Myocyte (in vitro differentiated cells): Measurements from ENCODE around the gene ADGRG1. TPM values are rescaled to one million over a fixed set of nuclear protein-coding genes. Genes with fewer than 3 reads are reported as not detected.

Source experiments
- DNase-seq: peaks from one replicate; pipeline ENCODE4 v3.0.0-alpha.2; 2012; ENCODE audit warnings: low read depth
- total RNA-seq: library from RNA; depleted of rRNA; stranded (reverse); fragments of >200 nt; gene quantifications from 2 replicates; pipeline ENCODE4 v1.2.3, GENCODE V29; 2014

ADGRG1 gene
- total RNA-seq, 1 donor from 2014 or later = 38.8 TPM

DNA sequence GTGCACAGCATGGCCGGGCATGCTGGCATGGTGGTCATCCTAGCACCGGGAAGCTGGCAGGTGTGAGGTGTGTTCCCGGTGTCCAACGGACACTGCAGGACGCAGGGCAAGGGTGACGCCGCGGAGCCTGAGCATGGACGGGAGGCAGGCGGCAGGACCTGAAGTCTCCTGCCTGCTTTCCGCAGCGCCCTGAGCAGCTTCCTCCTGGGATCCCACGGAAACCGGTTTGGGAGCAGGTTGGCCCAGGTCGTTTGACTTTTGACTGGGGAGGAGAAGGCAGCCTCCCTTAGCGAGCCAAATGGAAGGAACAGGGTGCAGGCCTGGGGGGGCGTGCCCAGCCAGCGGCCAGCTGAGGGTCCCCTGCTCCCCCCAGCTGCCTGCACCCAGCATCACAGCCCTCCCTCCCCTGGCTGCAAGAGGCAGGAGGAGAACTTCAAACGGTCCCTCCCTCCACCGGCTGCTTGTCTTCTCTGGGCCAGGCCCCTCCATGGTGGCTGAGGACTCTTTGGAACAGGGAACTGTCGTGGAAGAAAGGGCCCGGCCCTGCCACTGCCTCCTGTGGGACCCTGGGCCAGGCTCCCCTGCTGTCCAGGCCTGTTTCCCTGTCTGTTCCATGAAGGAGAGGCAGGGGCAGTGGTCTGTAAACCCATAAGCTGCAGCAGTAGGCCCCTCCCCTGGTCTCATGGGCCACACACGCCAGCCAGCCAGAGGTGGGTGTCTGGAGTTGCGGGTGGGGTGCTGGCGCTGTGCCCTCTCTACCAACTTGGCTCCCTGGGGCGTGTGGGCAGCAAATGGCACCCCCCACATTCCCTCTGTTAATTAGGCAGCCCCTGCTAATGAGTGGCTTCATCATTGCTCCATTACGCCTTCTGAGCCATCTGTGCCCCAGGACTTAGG is 7.8 kb upstream of the ADGRG1 start:
- no peak for DNase-seq

DNA sequence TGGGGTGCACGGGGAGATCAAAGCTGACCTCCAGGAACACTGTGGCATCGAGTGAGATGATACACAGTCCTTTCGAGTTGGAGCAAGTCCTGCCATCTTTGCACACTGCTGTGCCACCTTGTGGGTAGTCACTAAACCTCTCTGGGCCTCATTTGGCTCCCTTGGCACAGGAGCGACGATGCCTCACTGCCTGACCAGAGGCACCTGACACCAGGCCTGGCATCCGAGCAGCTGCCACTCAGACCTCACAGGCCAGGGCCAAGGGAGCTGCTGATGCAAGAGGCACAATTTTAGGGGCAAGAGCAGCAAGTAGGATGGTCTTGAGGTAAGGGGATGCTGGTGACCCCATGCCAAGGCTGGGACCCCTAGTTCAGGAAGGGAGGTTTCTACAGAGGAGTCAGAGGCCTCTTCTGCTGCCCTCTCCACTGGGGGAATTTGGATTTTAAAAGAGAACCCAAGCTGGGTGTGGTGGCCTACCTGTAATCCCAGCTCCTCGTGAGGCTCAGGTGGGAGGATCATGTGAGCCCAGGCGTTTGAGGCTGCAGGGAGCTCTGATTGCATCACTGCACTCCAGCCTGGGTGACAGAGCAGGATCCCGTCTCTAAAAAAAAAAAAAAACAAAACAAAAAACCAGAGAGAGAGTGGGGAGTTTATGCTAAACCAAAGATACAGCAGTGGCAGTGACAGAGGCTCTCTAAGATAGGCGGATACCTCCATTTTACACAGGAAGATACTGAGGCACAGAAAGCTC is 6.7 kb upstream of the ADGRG1 start:
- peak; percentile 79 for DNase-seq

DNA sequence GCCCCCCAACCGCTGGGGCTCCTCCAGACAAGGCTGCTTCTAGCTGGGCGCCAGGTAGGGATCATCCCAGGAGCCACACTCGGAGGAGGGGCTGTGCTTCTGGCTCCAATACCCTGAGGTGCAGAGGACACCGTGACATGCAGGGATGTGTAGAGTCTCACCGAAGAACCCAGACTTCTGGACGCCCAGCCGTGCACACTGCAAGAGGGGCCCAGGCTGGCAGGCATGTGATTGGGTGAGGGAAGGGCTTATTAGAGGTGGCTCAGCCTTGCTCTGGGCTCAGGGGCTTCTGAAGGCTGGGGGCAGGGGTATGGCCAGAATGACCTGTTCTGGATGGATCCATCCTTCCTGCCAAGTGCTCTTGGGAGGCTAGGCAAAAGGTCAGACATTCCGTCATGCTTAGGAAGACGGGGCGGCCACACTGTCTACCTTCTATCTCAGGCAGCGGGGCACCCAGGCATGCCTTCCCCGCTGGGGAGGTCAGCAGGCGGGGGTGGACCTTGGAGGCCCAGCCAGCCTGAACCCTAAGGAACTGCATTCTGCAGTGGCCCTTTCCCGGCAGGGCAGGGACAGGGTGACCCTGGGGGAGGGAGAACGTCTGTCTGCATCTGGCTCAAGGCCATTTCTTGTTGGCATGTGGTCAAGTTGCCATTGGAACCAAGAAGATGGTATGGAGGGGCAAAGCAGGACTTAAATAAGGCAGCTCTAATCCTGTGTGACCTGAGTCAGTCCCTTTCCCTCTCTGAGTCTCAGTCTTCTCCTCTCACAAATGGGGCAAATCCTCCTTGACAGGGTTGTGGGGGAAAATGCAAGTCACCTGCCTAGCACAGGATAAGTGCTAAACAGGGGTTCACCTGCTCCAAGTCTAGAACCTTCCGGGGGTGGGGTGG is 5.8 kb upstream of the ADGRG1 start:
- no peak for DNase-seq

DNA sequence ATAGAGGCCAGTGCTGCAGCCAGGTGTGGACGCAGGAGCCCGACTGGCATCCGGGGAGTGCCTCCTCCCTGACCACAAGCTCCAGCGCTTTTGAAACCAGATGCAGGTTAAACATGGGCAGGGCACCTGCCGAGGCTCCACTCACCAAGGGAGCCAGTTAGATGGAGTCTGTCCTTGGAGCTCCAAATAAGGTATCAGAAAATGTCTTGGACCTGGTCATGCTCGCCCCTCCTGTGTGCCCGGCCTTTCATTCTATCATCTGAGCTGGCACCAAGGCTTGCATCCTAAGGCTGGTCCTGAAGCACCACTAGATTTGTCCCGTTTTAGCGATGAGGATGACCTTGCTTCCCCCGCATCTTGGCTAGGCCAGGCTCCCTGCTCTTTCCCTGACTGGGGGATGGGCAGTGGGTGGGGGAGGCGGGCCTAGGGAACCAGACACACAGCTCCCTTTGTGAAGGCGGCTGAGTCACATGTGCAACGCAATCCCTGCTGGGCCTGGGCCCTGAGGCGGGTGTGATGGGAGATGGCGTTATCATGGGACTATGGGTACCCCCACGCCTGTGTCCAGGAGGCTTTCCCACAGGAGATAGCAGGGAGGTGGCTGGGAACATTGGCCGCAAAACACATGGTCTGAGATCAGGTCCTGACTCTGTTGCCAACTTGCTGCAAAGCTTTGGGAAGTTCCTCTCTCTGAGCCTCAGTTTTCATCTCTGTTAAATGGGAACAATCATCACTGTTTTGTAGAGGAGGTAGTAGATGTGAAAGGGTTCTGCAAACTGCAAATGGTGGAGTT is 5.0 kb upstream of the ADGRG1 start:
- DNase-seq = no peak

DNA sequence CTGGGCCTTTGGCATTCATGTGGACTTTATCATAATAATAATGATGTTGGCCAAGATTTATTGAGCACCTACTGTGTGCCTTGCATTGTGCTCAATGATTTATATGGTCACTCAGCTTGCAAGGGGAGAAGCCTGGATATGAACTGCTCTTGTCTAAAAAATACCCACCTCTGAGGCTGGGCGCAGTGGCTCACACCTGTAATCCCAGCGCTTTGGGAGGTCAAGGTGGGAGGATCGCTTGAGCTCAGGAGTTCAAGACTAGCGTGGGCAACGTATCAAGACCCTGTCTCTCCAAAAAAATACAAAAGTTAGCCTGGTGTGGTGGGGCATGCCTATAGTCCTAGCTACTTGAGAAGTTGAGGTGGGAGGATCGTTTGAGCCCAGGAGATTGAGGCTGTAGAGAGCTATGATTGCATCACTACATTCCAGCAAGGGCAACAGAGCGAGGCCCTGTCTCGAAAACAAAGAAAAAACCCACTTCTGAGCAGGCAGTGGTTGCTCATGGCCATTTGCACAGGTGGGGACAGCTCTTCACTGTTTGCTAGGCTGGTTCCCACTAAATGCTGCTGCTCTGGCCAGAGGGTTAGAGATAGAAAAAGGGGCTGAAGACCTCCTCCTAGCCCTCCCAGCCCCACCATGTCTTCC is 4.3 kb upstream of the ADGRG1 start:
- no peak for DNase-seq

DNA sequence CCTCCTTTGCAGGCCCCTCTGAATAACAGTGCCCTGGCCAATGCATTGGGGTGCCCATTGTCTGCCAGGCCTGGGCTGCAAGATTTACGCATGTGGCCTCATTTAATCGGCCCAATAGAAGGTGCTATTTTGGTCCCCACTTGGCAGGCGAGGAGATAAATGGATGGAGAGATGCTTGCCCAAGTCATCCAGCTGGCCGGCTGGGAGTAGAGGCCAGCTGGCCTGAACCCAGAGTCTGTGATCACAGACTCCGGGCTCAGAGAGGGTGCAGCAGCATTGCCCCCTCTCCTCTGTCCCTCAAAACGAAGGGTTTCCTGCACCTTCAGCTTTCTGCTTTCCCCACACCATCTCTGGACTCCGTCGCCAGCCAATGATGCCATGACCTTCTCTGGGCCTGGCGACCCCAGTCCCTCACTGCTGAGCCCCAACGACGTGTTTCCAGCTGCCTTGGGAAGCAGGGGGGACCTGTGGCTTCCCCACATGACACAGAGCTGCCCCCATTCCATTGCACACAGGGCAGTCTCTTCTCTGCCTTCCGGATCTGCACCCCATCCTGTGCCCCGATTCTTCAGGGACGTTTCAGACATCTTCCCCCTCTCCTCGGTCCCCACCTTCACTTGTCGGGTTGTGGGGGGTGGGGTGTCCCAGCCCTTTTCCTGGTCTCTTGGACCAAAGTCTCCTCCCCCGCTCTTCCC is 3.5 kb upstream of the ADGRG1 start:
- DNase-seq = peak; percentile 77

DNA sequence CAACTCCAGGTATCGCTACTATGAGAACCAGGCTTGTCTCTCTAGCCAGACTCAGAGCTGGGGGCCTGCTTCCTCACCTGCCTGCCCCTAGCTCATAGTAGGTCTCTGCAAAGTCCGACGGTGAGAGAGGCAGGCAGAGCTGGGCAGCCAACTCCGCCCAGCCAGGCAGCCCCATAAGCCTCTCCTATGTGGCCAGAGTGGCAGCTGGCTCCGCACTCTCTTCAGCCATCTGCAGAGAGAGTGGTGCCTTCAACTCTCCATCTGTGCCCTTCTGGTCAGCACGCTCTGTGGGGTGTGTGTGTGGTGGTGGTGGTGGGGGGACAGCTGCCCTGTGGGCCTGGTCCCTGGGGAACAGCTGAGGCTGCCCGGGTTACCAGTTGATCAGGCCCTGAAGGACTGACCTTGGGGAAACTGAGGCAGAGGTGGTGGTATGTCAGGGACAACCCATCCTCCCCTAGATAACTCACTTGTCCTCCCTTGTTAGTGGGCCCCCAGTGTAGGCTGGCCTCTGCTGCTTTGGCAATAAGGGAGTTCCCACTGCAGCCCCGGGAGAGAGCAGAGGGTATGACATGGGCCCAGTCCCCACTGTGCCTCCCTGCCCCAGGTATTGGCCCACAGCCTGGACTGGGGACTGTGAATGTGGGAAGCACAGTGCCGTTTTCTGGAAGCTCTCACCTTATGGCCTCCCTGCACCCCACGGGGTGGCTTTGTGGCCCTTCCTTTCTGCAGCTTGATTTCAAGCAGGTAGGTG is 1.8 kb upstream of the ADGRG1 start:
- DNase-seq = peak; percentile 87

DNA sequence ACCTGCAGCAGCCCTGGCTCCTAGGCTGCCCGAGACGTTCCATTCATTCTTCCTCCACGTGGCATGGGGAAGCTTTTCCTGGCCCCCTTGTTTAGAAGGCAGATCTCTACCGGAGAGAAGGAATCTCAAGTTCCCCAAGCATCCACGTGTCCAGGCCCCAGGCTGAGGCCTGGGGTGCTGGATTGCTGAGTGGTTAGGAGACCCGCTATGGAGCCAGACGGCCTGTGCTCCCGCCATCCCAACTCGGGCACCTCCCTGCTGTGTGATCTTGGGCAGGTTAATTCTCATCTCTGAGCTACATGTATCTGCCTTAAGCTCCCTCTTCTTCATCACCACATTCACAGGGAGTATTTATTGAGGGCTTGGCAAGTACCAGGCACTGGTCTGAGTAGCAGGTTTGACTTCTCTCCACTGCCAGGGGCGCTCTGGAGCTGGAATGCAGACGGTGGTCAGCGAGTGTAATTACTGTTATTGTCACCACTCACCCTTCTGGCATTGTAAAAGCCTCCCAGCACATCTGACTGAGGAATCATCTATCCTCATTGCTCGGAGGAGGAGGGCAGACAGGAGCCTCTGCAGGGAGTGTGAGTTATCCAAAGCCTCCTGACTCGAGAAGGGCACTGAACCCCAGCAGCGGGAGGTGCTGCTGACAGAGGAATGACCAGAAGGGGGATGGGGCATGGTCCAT is 1.1 kb upstream of the ADGRG1 start:
- DNase-seq = peak; percentile 94

DNA sequence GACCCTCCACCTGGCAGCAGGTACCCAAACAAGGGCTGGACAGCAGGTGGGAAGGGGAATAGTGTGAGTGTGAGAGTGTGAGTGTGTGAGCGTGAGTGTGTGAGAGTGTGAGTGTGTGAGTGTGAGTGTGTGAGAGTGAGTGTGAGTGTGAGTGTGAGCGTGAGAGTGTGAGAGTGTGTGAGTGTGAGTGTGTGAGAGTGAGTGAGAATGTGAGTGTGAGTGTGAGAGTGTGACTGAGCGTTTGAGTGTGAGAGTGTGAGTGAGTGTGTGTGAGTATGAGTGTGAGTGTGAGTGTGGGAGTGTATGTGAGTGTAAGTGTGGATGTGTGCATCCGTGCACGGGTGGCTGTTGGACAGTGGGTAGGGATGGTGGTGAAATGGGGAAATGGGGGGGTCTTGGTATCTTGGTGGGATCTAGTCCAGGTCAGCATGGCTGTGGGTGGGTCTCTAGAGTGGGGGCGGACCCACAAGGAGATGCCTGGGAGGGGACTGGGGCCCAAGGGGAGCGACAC is 408 bp downstream of the ADGRG1 start:
- DNase-seq = no peak

DNA sequence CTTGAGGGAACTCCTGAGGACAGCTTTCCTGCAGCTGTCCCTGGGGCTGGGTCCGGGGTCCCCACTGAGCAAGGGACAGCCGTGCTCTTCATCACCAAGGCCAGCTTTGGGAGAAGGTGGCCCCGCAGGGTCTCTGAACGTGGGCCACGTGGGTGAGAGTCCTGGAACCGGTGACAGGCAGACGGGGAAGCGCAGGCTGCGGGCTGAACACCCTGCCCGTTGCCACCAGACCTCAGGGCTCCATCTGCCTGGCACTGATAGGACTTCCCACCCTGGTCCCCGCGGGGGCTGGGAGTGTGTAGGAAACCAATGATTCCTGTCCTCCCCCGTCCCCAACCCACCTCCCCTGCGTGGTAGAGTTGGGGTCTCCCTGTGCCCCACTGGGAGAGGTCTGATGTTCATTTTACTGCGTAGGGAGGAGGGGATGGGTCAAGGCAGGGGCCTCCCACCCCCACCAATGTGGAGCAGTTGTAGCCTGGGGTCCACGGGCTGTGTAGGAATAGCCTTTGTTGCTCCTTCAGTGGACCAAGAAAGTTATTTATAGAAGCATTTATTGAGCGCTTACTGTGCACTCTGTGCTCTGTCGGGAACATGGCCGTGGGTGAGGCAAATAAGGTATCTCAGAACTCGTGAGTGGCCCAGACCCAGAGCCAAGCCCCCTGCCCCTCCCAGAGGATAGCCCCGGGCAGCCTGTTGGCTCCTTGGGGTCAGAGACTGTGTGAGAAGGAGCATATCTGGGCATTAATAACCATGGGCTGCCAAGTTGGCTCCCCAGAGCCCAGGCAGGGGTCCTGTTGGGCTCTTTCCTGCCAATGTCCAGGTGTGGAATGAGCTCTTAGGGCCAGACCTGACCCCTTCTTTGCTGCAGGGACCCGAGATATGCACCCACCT is 1.3 kb downstream of the ADGRG1 start:
- no peak for DNase-seq

DNA sequence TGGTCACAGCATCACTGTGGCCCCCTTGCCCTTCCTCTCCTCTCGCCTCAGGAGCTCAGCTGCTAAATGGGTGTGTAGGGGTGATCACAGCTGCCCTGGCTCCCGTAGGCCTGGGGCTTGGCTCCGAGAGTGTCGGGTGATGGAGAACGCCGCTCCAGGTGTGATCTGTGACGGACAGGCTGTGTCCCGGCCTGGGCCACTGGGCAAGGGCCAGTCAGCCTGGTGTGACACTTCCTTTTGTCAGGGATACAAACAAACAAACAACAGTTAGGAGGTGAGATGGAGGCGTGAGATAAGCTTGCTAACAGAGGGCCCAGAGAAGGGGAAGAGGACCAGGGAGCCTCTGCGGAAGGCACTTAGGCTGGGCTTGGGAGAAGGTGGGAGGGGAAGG is 2.0 kb downstream of the ADGRG1 start:
- no peak for DNase-seq

DNA sequence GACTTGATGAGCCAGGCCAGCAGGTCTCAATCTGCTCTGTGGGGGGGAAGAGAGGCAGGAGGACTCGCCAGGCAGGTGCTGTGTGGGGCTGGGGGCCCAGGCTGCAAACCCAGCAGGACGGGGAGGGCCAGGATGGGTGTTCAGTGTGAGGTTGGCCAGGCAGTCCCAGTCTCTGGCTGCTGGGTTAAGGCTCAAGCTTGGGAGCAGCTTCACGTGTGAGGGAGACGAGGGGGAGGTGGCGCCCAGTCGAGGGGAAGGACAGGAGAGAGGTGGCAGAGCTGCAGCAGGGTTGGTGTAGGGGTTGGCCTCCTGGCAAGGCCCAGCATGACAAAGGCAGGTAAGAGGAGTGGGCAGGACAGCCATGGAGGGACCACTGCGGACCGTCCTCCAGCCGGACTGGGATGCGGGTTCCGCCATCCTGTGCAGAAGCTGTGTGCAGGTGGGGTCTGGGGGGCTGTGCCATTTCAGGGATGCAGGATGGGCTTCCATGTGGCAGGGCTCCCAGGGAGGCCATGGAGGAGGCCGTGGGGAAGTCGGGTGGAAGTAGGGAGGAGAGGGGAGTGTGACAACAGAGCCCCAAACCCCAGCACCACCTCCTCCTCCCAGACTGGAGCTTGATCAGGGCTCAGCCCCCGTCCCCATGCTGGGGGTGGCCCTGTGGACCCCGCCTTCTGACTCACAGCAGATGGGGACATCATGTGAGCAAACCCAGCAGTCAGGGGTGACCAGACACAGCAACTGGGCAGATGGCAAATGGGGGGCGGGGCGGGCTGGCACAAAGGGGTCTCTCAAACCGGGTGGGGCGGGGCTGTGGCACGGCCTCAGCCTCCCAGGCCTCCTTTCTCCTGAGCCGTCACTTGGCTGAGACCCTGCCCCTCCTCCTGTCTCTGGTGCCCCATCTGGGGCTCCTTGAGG is 2.8 kb downstream of the ADGRG1 start:
- DNase-seq = peak; percentile 81

DNA sequence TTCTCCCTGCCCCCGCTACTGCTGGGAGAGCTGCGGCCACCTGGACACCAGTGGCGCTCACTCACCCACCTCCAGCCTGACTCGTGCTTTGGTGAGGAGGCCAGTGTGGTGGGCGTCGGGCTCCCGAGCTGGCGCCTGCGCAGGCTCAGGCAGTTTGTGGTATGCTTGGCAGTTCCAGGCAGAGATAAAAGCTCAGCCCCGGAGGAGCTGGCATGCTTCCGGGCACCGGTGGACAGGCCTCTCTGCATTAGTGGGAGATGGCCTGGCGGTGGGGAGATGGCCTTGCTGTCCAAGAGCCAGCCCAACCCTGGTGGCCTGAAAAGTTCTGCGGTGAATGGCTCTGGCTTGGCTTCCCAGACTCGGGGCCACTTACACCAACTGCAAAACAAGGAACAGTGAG is 4.1 kb downstream of the ADGRG1 start:
- DNase-seq = peak; percentile 75

DNA sequence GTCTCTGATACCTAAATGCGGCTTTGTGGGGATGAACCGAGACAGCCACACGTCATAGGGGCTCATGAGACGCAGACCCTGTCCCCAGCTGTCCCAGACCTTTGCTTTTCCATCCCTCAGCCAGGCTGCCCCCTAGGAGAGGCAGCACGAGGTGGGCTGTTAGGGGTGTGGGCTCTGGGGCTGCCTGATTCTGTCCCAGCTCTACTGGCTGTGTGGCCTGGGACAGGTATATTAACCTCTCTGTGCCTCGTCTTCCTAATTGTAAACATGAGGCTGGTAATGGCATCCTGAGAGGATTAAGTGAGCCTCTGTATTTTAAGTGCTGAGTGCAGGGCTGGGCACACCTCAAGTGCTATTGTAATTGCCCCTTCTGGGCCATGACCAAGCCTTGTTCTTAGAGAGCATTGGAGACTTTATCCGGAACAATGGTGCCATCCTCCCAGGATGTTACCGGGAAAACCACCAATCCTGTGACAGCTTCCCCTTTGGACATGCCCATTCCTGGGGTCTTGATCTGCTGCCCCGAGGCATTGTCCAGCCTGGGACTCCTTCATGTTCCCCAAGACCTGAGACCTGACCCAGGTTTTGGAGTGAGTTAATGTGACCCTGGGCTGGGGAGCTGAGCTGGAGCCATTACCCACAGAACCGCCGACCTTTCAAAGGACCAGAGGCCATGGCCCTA is 5.1 kb downstream of the ADGRG1 start:
- DNase-seq = peak; percentile 52

DNA sequence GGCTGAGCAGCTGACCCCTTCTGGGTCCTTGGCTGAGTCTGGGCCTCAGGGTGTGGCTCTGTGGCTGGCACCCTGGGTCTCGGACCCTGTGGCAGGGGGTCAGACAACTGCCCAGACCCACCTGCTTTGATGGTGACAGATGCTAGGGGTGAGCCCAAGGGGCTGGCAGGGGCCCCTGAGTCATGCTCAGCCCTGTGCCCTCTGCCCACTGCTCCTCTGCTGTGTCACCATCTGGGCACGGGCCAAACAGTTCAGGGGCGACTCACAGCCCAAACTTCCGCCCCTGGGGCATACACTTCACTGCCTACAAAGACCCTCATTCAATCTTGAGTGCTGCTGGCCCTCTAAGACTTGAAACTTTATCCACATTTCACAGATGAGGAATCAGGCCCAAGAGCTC is 5.7 kb downstream of the ADGRG1 start:
- peak; percentile 94 for DNase-seq
